WTC11 (cell line): Measurements from ENCODE around the gene LAMA5. TPM values are rescaled to one million over a fixed set of nuclear protein-coding genes. Genes with fewer than 3 reads are reported as not detected.
A peak's percentile ranks its signal among the peaks of the same experiment; 100 is the strongest.

Experiments used
- ATAC-seq: fragments of 200-7000 bp; cut with Tn5 transposase; 2 replicates; pipeline ENCODE4 v1.10.0; 2021; ENCODE audit warnings: mild to moderate bottlenecking, moderate library complexity
- CTCF ChIA-PET: fragments of 300-600 bp; sonication (Branson Sonifier 250); formaldehyde crosslinking; loops from one replicate; lab custom pipeline; 2021; ENCODE audit warnings: antibody characterized with exemption; lab: Charles Lee
- POLR2A ChIA-PET: fragments of 350-600 bp; sonication (Branson Sonifier 250); formaldehyde crosslinking; loops from one replicate; lab custom pipeline; 2021; ENCODE audit warnings: antibody characterized with exemption; lab: Charles Lee
- DNase-seq: peaks from one replicate; pipeline ENCODE4 v3.0.0; 2021; ENCODE audit warnings: low spot score
- H3K27ac Mint-ChIP-seq: 2 replicates; pipeline ENCODE4 v1.8.0; 2021; ENCODE audit warnings: mixed read lengths
- H3K27me3 Mint-ChIP-seq: 2 replicates; pipeline ENCODE4 v1.8.0; 2021; ENCODE audit warnings: low read depth, mild to moderate bottlenecking, moderate library complexity, mixed read lengths
- H3K36me3 Mint-ChIP-seq: 2 replicates; pipeline ENCODE4 v1.8.0; 2021; ENCODE audit warnings: mixed read lengths
- H3K4me1 Mint-ChIP-seq: 2 replicates; pipeline ENCODE4 v1.8.0; 2022; ENCODE audit warnings: mixed read lengths
- H3K4me3 Mint-ChIP-seq: 2 replicates; pipeline ENCODE4 v1.8.0; 2021; ENCODE audit warnings: mild to moderate bottlenecking, moderate library complexity, mixed read lengths
- H3K9me3 Mint-ChIP-seq: 2 replicates; pipeline ENCODE4 v1.8.0; 2021; ENCODE audit warnings: mixed read lengths
- CREM ChIP-seq: sonication (generic); formaldehyde crosslinking; IDR thresholded peaks from 2 replicates; pipeline ENCODE4 v1.8.1; 2022; ENCODE audit warnings: mild to moderate bottlenecking, missing genetic modification reagents, moderate library complexity
- FOXJ3 ChIP-seq: sonication (generic); formaldehyde crosslinking; IDR thresholded peaks from 2 replicates; pipeline ENCODE4 v1.9.0; 2021; ENCODE audit warnings: missing genetic modification reagents, mild to moderate bottlenecking, borderline replicate concordance
- FOXK1 ChIP-seq: sonication (generic); formaldehyde crosslinking; IDR thresholded peaks from 2 replicates; pipeline ENCODE4 v1.8.0; 2022; ENCODE audit warnings: mild to moderate bottlenecking, moderate library complexity, missing genetic modification reagents
- HMGA2 ChIP-seq: fragments of 250-450 bp; sonication (Bioruptor Pico); IDR thresholded peaks from 2 replicates; pipeline ENCODE4 v1.4.0; 2021; ENCODE audit warnings: mild to moderate bottlenecking, moderate library complexity
- IRF2 ChIP-seq: sonication (generic); formaldehyde crosslinking; IDR thresholded peaks from 2 replicates; pipeline ENCODE4 v1.8.0; 2022; ENCODE audit warnings: low read depth, missing genetic modification reagents, borderline replicate concordance
- JUN ChIP-seq: sonication (generic); formaldehyde crosslinking; IDR thresholded peaks from 2 replicates; pipeline ENCODE4 v1.8.0; 2023; ENCODE audit warnings: mild to moderate bottlenecking, missing genetic modification reagents
- MYBL2 ChIP-seq: sonication (generic); formaldehyde crosslinking; IDR thresholded peaks from 2 replicates; pipeline ENCODE4 v1.8.1; 2023; ENCODE audit warnings: mild to moderate bottlenecking, moderate library complexity, missing genetic modification reagents
- NFATC4 ChIP-seq: fragments of 250-450 bp; sonication (Bioruptor Pico); IDR thresholded peaks from 2 replicates; pipeline ENCODE4 v1.9.0; 2021; ENCODE audit warnings: mild to moderate bottlenecking
- NFE2L1 ChIP-seq: sonication (generic); formaldehyde crosslinking; IDR thresholded peaks from 2 replicates; pipeline ENCODE4 v1.8.1; 2023; ENCODE audit warnings: missing genetic modification reagents
- OVOL2 ChIP-seq: fragments of 250-450 bp; sonication (Bioruptor Pico); IDR thresholded peaks from 2 replicates; pipeline ENCODE4 v1.9.0; 2021; ENCODE audit warnings: mild to moderate bottlenecking, borderline replicate concordance
- RELA ChIP-seq: sonication (generic); formaldehyde crosslinking; IDR thresholded peaks from 2 replicates; pipeline ENCODE4 v1.8.1; 2022; ENCODE audit warnings: missing genetic modification reagents, mild to moderate bottlenecking, borderline replicate concordance
- TP53 ChIP-seq: sonication (generic); formaldehyde crosslinking; IDR thresholded peaks from 2 replicates; pipeline ENCODE4 v1.8.1; 2023; ENCODE audit warnings: mild to moderate bottlenecking, missing genetic modification reagents
- ZNF121 ChIP-seq: sonication (generic); formaldehyde crosslinking; IDR thresholded peaks from 2 replicates; pipeline ENCODE4 v1.8.0; 2023; ENCODE audit warnings: missing genetic modification reagents
- ZNF138 ChIP-seq: sonication (generic); formaldehyde crosslinking; conservative IDR thresholded peaks from 2 replicates; pipeline ENCODE4 v1.8.1; 2022; ENCODE audit warnings: mild to moderate bottlenecking, moderate library complexity, missing genetic modification reagents
- ZNF219 ChIP-seq: sonication (generic); formaldehyde crosslinking; IDR thresholded peaks from 2 replicates; pipeline ENCODE4 v1.8.0; 2023; ENCODE audit warnings: missing genetic modification reagents, mild to moderate bottlenecking, borderline replicate concordance
- ZNF232 ChIP-seq: sonication (generic); formaldehyde crosslinking; IDR thresholded peaks from 2 replicates; pipeline ENCODE4 v1.8.0; 2022; ENCODE audit warnings: mild to moderate bottlenecking, missing genetic modification reagents
- ZNF396 ChIP-seq: fragments of 250-450 bp; sonication (Bioruptor Pico); IDR thresholded peaks from 2 replicates; pipeline ENCODE4 v1.8.0; 2021; ENCODE audit warnings: mild to moderate bottlenecking, moderate library complexity, borderline replicate concordance
- ZNF671 ChIP-seq: fragments of 250-450 bp; sonication (Bioruptor Pico); IDR thresholded peaks from 2 replicates; pipeline ENCODE4 v1.8.0; 2021; ENCODE audit warnings: mild to moderate bottlenecking
- total RNA-seq: library from RNA; stranded (reverse); gene quantifications from 3 replicates; pipeline ENCODE4 v1.2.3, GENCODE V29; 2021
- TF ChIP-seq, protein P1 (sequence below): sonication (generic); formaldehyde crosslinking; IDR thresholded peaks from 2 replicates; pipeline ENCODE4 v1.8.1; 2022; ENCODE audit warnings: low read depth, missing genetic modification reagents, borderline replicate concordance
- TF ChIP-seq, protein P2 (sequence below): fragments of 250-450 bp; sonication (Bioruptor Pico); IDR thresholded peaks from 2 replicates; pipeline ENCODE4 v1.9.0; 2021; ENCODE audit warnings: moderate library complexity, mild to moderate bottlenecking, inconsistent platforms, borderline replicate concordance
- TF ChIP-seq, protein P3 (sequence below): sonication (generic); formaldehyde crosslinking; IDR thresholded peaks from 2 replicates; pipeline ENCODE4 v1.8.1; 2023; ENCODE audit warnings: mild to moderate bottlenecking, missing genetic modification reagents, moderate library complexity
- TF ChIP-seq, protein P4 (sequence below): fragments of 250-450 bp; sonication (Bioruptor Pico); IDR thresholded peaks from 2 replicates; pipeline ENCODE4 v1.9.0; 2021; ENCODE audit warnings: mild to moderate bottlenecking
- TF ChIP-seq, protein P5 (sequence below): sonication (generic); formaldehyde crosslinking; IDR thresholded peaks from 2 replicates; pipeline ENCODE4 v1.8.0; 2023; ENCODE audit warnings: mild to moderate bottlenecking, missing genetic modification reagents
- TF ChIP-seq, protein P6 (sequence below): sonication (generic); formaldehyde crosslinking; IDR thresholded peaks from 2 replicates; pipeline ENCODE4 v1.8.0; 2023; ENCODE audit warnings: missing genetic modification reagents
- TF ChIP-seq, protein P7 (sequence below): sonication (generic); formaldehyde crosslinking; IDR thresholded peaks from 2 replicates; pipeline ENCODE4 v1.8.0; 2022; ENCODE audit warnings: mild to moderate bottlenecking, missing genetic modification reagents

LAMA5 gene
- total RNA-seq, 1 experiment from 2014 or later, result 329 TPM

DNA sequence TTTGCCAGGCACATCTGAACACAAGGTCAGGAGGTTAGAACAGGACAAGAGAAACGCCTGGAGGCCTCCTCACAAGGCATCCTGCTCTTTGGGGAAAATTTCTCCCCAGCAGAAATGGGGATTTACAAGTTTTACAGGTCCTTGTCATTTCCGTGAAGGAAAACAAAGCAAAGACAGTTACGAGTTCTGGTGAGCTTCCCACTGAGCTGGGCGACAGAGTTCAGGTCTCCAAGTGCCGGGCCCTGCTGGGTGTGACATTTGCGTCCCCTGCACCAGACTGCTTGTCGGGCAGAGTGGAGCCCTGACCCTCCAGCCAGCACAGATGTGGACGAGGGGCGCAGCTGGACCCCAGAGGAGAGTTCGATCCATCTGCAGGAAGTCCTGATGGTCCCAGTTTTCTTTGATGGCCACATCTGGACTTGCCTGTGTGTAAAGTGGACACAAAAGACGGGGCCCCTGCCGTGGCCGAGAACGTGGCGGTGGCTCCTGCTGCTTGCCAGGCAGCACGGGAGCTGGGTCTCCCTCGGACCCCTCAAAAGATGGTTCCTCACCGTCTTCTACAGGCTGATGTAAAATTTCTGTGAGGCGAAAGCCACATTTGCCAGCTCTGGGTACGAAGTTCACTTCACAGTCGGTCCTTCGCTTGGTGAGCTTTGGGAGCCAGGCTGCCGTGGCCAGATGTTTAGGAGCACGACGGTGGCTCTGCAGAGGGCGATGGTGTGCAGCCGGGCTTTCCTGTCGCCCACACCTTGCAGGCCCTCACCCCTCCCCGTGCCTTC is 69.5 kb downstream of the LAMA5 start:
- Mint-ChIP-seq H3K4me3 (no peak overlapping the region), H3K36me3 (peaks cover 19% of the 10 kb centered on the region; the same call in 1 of the 2 replicates), H3K27ac (peak overlapping the region; percentile 53; the same call in 1 of the 2 replicates), H3K27me3 (no peaks in the 10 kb centered on the region), H3K4me1 (peaks cover 4% of the 10 kb centered on the region), H3K9me3 (no peaks in the 10 kb centered on the region)
- DNase-seq, result no peak
- peak; percentile 73 for TF ChIP-seq ZNF121 (CRISPR knock-in tag)
- TF ChIP-seq, protein P1, sequence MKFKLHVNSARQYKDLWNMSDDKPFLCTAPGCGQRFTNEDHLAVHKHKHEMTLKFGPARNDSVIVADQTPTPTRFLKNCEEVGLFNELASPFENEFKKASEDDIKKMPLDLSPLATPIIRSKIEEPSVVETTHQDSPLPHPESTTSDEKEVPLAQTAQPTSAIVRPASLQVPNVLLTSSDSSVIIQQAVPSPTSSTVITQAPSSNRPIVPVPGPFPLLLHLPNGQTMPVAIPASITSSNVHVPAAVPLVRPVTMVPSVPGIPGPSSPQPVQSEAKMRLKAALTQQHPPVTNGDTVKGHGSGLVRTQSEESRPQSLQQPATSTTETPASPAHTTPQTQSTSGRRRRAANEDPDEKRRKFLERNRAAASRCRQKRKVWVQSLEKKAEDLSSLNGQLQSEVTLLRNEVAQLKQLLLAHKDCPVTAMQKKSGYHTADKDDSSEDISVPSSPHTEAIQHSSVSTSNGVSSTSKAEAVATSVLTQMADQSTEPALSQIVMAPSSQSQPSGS, result no peak
- ATAC-seq, result no peak
- CTCF ChIA-PET, result interaction anchor here (0.6 to 2.9 kb wide), 3 partner anchors 71 to 85 kb away, joined by 3 to 11 read pairs (median 4); no protein-coding TSS in a partner anchor
- POLR2A ChIA-PET, result interaction anchor here (0.5 kb wide), 1 partner anchor 90 kb away, joined by 6 read pairs; no protein-coding TSS in a partner anchor

DNA sequence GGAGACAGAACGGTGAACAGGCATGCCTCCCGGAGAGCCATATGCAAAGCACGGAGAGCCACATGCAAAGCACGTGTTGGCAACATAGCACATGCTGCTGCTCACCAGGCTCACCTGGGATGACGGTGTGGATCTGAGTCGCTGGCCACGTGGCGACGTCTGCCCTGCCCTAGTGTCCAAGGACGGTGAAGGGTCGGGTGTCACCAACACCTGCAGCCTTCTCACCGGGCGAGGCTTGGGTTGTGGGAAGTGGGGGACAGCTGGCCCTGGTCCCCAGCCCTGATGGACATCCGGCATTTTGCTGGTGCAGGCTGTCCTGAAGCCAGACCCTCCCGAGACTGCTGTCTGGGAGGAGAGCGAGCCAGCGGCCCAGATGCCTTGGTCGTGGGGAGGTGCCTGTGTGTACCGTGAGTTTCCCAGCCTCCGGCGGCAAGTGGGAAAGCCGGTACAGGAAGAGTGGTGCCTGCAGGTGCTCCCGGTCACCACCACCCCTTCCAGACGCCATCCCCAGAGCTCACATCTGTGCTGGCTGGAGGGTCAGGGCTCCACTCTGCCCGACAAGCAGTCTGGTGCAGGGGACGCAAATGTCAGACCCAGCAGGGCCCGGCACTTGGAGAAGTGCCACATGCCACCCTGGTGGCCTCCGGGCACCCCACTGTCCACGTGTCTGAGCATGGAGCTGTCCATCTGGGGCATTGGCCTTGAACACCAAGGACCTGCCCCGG is 70.2 kb downstream of the LAMA5 start:
- no peak for DNase-seq
- ATAC-seq, result no peak
- TF ChIP-seq FOXJ3 (no peak), NFE2L1 (CRISPR knock-in tag) (no peak), ZNF219 (CRISPR knock-in tag) (no peak), OVOL2 (no peak), FOXK1 (CRISPR knock-in tag) (no peak), JUN (CRISPR knock-in tag) (no peak), RELA (CRISPR knock-in tag) (no peak), TP53 (CRISPR knock-in tag) (no peak), ZNF138 (CRISPR knock-in tag) (no peak), IRF2 (CRISPR knock-in tag) (no peak), ZNF396 (CRISPR knock-in tag) (no peak), NFATC4 (CRISPR knock-in tag) (no peak), ZNF232 (CRISPR knock-in tag) (no peak), CREM (CRISPR knock-in tag) (no peak)
- TF ChIP-seq, protein P2, sequence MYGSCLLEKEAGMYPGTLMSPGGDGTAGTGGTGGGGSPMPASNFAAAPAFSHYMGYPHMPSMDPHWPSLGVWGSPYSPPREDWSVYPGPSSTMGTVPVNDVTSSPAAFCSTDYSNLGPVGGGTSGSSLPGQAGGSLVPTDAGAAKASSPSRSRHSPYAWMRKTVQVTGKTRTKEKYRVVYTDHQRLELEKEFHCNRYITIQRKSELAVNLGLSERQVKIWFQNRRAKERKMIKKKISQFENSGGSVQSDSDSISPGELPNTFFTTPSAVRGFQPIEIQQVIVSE, result no peak
- TF ChIP-seq, protein P3, sequence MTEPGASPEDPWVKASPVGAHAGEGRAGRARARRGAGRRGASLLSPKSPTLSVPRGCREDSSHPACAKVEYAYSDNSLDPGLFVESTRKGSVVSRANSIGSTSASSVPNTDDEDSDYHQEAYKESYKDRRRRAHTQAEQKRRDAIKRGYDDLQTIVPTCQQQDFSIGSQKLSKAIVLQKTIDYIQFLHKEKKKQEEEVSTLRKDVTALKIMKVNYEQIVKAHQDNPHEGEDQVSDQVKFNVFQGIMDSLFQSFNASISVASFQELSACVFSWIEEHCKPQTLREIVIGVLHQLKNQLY (CRISPR knock-in tag), result no peak
- TF ChIP-seq, protein P4, sequence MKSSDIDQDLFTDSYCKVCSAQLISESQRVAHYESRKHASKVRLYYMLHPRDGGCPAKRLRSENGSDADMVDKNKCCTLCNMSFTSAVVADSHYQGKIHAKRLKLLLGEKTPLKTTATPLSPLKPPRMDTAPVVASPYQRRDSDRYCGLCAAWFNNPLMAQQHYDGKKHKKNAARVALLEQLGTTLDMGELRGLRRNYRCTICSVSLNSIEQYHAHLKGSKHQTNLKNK (CRISPR knock-in tag), result no peak
- TF ChIP-seq, all 79 proteins: peak for 0
- H3K27ac Mint-ChIP-seq, result peak overlapping the region; percentile 53; the same call in 1 of the 2 replicates
- no peaks in the 10 kb centered on the region for H3K27me3 Mint-ChIP-seq
- ChIA-PET CTCF (interaction anchor here (0.6 kb wide), 1 partner anchor 72 kb away, joined by 3 read pairs; no protein-coding TSS in a partner anchor), POLR2A (interaction anchor here (0.5 kb wide), 1 partner anchor 91 kb away, joined by 6 read pairs; no protein-coding TSS in a partner anchor)
- no peaks in the 10 kb centered on the region for H3K9me3 Mint-ChIP-seq
- H3K4me3 Mint-ChIP-seq, result no peak overlapping the region
- H3K4me1 Mint-ChIP-seq, result peaks cover 4% of the 10 kb centered on the region
- peaks cover 23% of the 10 kb centered on the region for H3K36me3 Mint-ChIP-seq

DNA sequence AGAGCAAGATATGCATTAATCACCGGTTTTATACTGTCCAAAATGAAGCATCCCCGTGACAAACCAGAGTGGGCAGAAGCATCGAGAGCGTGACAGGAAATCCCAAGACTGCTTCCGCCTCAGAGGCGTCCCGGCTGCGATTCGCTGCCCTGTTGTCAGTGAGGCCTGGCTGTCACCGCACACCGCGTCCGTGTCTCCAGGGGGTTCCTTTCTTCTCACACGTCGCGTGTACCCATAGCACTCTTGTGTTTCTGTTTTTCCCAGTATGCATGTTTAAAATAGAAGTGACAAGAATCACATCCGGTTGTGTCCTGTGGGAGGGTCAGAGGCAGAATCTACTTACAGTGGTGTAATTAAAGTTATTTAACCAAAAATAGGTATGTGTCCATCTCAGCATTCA is 72.6 kb downstream of the LAMA5 start:
- Mint-ChIP-seq H3K9me3 (no peaks in the 10 kb centered on the region), H3K27ac (no peak overlapping the region), H3K4me3 (no peak overlapping the region), H3K4me1 (no peaks in the 10 kb centered on the region), H3K36me3 (peaks cover 30% of the 10 kb centered on the region), H3K27me3 (no peaks in the 10 kb centered on the region)
- ChIA-PET CTCF (no interaction called here), POLR2A (no interaction called here)
- DNase-seq, result no peak
- no peak for ATAC-seq
- TF ChIP-seq MYBL2 (CRISPR knock-in tag) (no peak), ZNF671 (CRISPR knock-in tag) (no peak), HMGA2 (CRISPR knock-in tag) (no peak), TP53 (CRISPR knock-in tag) (no peak)
- TF ChIP-seq, protein P5, sequence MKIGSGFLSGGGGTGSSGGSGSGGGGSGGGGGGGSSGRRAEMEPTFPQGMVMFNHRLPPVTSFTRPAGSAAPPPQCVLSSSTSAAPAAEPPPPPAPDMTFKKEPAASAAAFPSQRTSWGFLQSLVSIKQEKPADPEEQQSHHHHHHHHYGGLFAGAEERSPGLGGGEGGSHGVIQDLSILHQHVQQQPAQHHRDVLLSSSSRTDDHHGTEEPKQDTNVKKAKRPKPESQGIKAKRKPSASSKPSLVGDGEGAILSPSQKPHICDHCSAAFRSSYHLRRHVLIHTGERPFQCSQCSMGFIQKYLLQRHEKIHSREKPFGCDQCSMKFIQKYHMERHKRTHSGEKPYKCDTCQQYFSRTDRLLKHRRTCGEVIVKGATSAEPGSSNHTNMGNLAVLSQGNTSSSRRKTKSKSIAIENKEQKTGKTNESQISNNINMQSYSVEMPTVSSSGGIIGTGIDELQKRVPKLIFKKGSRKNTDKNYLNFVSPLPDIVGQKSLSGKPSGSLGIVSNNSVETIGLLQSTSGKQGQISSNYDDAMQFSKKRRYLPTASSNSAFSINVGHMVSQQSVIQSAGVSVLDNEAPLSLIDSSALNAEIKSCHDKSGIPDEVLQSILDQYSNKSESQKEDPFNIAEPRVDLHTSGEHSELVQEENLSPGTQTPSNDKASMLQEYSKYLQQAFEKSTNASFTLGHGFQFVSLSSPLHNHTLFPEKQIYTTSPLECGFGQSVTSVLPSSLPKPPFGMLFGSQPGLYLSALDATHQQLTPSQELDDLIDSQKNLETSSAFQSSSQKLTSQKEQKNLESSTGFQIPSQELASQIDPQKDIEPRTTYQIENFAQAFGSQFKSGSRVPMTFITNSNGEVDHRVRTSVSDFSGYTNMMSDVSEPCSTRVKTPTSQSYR (CRISPR knock-in tag), result no peak
- TF ChIP-seq, protein P6, sequence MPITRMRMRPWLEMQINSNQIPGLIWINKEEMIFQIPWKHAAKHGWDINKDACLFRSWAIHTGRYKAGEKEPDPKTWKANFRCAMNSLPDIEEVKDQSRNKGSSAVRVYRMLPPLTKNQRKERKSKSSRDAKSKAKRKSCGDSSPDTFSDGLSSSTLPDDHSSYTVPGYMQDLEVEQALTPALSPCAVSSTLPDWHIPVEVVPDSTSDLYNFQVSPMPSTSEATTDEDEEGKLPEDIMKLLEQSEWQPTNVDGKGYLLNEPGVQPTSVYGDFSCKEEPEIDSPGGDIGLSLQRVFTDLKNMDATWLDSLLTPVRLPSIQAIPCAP (CRISPR knock-in tag), result no peak
- TF ChIP-seq, protein P7, sequence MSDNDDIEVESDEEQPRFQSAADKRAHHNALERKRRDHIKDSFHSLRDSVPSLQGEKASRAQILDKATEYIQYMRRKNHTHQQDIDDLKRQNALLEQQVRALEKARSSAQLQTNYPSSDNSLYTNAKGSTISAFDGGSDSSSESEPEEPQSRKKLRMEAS, result no peak
